Kasumi-1 (cell line): Measurements from ENCODE around the gene PRKG1.
"Not testable (repeated sequence)": the region's sequence is repeated elsewhere in the genome, so short reads cannot be mapped to it uniquely, and the experiment has no call there.

Experiments
- DNase-seq, 2 experiments: peaks; one replicate each; lab custom pipeline; 2025; lab: John Stamatoyannopoulos, UW

The PRKG1 gene

DNA sequence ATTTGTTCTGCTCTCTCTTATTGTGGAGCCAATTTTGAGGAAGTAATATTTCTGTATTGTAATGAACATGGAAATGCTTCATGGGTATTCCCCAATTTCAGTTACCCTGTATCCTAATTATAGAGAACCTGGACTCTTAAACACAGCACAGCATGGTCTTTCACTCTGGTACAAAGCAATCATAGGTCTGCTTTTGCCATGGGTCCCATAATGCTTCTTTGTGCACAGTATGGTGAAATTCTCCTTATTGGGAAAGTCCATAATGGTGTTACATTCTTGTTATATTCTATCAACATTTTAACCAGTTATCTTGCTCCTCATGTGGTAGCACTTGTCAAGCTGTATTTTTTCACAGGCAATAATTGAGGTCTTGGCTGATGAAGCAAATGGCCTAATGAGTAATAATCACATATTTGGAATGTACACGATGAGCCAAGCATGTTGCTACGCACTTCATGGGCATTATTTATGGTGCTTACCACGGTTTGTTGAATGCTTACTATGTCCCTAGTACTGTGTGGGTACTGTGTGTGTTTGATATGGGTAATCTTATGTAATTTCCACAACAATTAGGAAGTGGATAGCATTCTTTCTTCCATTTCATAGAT is 42.9 kb downstream of the PRKG1 start:
- no peak for DNase-seq

DNA sequence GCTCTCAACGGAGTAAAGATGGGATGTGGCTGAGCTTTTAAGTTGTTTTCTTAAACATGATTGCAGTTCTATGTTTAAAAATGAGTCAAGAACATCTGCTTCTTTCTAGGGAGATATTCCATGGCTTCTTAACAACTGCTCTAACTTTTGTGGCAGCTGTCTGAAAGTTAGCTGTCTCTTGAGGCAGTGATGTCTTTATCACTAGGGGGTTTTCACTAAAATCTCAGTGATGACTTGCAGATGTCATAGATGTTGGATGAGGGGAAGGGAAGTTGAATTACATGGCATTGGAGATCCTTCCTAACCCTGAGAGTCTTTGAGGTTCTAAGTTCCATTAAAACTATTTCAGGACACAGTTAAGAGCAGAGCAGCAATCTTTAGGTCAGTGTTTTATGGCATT is 43.5 kb downstream of the PRKG1 start:
- no peak for DNase-seq

DNA sequence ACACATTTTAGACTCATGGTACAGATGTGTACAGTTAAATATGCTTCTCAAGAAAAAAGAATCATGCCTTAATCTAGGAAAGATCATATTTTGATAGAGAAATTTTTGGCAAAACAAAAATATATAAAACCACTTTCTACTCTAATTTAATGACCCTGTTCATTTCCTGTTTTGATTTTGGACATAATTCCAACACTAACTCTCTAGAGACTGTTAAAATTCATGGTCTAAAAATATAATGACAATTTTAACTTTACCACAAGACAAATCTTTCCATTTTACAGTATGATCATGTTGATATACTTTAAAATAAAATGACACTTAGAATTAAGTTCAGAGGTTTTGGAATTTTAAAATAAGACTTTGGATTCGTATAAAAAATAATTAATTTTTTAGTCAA is 45.2 kb downstream of the PRKG1 start:
- no peak for DNase-seq

GRCh38 chr10:51121861-51122260 is 47.6 kb downstream of the PRKG1 start:
- no peak for DNase-seq

DNA sequence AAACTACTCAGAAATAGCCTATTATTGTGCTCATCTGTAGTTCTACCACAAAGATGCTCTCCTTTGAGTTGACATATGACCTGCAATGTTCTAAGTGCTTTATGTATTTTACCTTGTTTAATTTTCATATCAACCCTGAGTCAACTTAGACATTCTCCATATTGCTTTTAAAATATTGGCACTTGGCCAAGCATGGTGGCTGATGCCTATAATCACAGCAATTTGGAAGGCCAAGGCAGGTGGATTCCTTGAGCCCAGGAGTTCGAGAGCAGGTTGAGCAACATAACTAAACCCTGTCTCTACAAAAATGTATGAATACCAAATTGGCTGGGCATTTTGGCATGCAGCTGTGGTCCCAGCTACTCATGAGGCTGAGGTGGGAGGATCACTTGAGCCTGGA is 50.6 kb downstream of the PRKG1 start:
- no peak for DNase-seq

DNA sequence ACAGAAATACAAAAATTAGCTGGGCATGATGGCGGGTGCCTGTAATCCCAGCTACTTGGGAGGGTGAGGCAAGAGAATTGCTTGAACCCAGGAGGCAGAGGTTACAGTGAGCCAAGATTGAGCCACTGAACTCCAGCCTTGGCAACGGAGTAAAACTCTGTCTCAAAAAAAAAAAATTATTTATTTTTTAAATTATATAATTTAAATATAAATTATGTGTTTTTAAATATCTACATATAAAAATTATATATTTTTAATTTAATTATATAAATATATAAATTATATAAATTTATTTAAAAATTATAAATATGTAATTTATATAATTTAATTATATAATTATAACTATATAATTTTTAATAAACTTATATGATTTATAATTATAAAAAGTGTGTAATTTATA is 51.2 kb downstream of the PRKG1 start:
- no peak for DNase-seq

DNA sequence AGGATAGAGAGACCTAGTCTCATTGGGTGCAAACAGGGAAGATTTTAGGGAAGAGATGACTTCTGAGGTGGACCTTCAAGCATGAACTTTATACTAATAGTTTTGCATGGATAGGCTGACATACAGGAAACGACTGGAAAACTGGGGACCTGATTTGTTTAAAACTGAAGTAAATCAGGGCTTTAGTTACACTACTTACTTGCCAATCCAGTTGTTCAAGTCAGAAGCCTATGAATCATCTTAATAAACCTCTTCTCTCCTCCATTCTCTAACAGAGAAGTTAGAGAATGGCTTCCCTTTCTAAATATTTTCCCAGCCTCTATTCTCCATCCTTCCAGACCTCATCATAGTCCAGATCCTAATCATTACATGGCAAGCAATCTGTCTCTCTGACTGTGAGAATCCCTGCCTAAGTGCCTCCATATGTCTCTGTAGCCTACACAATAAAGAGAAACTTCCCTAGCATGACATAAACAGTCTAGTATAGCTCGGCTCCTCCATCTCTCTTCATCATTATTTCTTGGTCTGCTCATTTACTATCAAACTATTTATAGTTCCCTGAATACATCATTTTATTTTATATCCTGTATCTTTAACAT is 55.8 kb downstream of the PRKG1 start:
- no peak for DNase-seq

DNA sequence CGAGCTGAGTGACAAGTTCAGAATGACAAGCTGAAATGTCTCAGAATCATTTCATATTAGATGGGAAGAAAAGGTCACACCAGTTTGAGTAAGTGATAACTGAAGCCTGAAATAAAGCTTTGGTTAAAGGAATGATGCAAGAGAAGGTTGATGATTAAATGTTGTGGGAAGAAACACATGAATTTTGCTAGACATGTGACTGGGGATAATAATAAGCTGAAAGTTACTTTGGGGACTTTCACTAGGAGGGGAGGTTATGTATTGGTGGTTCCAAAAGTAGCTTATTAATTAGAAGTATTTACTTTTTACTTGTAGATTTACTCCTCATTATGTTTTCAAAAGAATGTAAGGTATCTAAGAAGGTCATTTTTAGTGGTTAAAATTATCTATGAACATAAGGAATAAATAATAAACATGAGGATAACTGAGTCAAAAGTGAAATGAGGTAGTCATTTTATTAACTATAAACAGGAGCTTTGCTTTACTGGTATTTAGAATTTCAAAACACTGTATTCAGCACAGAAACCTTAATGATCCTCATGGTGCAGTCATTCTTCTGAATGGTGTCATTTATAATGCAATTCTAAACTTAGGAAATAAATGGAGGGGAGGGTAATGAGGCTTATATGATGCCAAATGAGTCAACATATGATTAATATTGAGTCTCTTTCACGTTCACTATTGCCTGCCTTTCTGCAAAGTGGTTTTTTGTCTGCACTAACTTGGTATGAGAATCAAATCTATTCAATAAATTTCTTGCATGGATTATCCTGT is 63.7 kb downstream of the PRKG1 start:
- DNase-seq: no peak

DNA sequence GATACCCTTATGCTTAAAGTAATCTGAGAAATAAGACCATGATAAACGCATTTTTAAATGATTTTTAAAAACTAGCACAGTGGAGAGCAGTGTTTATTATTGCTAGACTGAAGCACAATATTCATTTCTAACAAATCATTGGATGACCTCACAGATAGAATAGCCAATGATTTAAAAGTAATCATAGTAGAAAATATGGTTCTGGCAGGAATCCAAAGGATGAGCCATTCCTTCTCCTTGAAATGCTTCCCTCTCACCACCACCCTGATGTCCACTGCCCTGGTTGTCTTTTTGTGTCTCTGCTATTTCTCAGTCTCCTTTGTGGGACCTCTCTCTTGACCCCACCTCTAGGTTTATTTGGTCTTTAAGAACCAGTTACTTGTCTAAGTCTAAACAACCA is 64.9 kb downstream of the PRKG1 start:
- no peak for DNase-seq

GRCh38 chr10:51141010-51141409 is 66.7 kb downstream of the PRKG1 start:
- no peak for DNase-seq

- no peak for DNase-seq
Measured at GRCh38 chr10:51144161-51144781, 70.0 kb downstream of the PRKG1 start.

DNA sequence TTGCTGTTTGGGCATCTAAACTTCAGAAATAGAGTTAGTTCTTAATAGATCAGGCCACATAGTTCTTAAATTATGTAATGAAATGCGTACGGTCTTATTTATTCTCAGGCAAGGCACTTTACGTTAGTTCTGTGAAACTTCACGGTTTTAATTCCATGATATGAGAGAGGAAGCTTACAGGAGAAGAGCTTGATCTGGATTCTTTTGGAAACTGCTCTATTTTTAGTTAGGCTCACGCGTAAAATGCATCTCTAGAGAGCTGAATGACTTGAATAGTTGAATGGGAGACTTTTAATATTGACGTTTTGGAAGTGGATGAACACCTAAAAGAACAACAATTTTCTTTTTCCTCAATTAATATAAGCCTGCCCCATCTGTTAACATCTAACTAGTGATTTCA is 71.1 kb downstream of the PRKG1 start:
- no peak for DNase-seq

GRCh38 chr10:51147644-51148399 is 73.5 kb downstream of the PRKG1 start:
- DNase-seq: no peak

- no peak for DNase-seq
Measured at GRCh38 chr10:51156926-51157325, 82.6 kb downstream of the PRKG1 start.

- DNase-seq: no peak
Measured at GRCh38 chr10:51158832-51159231, 84.5 kb downstream of the PRKG1 start.

GRCh38 chr10:51159841-51160240 is 85.6 kb downstream of the PRKG1 start:
- DNase-seq: no peak

DNA sequence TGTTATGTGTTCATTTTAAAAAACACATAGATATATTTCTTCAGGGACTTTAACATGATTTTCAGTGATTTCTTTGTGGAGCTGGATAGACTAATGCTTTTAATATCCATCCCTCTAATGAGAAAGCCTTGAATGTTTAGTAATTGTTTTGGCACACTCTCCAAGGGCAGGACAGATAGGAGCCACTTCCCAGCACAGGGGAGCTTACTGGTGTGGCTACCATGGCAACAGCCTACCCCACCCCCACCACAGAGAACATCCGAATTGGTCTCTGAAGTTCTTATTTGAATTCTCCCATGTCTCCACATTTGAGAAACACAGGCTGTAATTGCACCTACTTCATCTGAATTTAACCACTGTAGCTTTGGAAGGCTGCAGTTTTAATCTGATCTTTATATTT is 87.7 kb downstream of the PRKG1 start:
- DNase-seq: no peak

DNA sequence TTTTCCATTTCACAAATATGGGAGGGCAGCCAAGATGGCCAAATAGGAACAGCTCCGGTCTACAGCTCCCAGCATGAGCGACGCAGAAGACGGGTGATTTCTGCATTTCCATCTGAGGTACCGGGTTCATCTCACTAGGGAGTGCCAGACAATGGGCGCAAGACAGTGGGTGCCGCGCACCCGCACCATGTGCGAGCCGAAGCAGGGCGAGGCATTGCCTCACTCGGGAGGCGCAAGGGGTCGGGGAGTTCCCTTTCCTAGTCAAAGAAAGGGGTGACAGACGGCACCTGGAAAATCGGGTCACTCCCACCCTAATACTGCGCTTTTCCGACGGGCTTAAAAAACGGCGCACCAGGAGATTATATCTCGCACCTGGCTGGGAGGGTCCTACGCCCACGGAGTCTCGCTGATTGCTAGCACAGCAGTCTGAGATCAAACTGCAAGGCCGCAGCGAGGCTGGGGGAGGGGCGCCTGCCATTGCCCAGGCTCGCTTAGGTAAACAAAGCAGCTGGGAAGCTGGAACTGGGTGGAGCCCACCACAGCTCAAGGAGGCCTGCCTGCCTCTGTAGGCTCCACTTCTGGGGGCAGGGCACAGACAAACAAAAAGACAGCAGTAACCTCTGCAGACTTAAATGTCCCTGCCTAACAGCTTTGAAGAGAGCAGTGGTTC is 89.2 kb downstream of the PRKG1 start:
- DNase-seq: not testable (repeated sequence)

- no peak for DNase-seq
Measured at GRCh38 chr10:51168086-51168815, 94.0 kb downstream of the PRKG1 start.

- no peak for DNase-seq
Measured at GRCh38 chr10:51169111-51169510, 94.8 kb downstream of the PRKG1 start.
